VCaP (cell line): ENCODE results near the gene GID4.

ENCODE experiments used
- H3K27ac ChIP-seq: fragments of 450-650 bp; 2 replicates; pipeline ENCODE4 v1.5.1; 2017
- TF ChIP-seq, protein P1 (sequence below): fragments of 450-650 bp; conservative IDR thresholded peaks from 2 replicates; pipeline ENCODE4 v1.5.1; 2017; ENCODE audit warnings: mild to moderate bottlenecking, moderate library complexity

GID4 gene

DNA sequence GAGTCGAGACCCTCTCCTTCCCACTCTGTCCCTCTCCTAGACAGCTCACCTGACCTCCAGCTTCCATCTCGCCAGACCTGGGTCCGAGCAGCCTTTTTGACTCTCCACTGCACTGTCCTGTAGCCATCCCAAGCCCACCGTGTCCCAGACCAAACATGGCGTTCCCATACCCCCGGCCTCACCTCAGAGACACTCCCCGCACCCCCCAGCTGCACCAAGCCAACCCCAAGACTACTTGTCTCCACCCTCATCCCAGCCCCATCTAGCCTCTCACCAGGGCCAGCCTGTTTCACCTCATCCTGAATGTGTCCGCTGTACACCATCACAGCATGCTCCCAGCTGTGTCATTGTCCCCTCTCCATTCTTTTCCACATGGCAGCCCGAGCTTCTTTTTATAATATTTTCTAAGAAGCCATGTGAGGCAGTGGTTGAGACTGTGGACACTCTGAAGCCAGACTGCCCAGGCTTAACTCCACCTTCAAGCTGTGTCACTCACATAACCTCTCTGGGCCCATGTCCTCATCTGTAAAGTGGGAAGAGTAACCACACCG is 70.8 kb downstream of the GID4 start:
- H3K27ac ChIP-seq, result no peak overlapping the region
- TF ChIP-seq, protein P1, sequence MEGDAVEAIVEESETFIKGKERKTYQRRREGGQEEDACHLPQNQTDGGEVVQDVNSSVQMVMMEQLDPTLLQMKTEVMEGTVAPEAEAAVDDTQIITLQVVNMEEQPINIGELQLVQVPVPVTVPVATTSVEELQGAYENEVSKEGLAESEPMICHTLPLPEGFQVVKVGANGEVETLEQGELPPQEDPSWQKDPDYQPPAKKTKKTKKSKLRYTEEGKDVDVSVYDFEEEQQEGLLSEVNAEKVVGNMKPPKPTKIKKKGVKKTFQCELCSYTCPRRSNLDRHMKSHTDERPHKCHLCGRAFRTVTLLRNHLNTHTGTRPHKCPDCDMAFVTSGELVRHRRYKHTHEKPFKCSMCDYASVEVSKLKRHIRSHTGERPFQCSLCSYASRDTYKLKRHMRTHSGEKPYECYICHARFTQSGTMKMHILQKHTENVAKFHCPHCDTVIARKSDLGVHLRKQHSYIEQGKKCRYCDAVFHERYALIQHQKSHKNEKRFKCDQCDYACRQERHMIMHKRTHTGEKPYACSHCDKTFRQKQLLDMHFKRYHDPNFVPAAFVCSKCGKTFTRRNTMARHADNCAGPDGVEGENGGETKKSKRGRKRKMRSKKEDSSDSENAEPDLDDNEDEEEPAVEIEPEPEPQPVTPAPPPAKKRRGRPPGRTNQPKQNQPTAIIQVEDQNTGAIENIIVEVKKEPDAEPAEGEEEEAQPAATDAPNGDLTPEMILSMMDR, result no peak

DNA sequence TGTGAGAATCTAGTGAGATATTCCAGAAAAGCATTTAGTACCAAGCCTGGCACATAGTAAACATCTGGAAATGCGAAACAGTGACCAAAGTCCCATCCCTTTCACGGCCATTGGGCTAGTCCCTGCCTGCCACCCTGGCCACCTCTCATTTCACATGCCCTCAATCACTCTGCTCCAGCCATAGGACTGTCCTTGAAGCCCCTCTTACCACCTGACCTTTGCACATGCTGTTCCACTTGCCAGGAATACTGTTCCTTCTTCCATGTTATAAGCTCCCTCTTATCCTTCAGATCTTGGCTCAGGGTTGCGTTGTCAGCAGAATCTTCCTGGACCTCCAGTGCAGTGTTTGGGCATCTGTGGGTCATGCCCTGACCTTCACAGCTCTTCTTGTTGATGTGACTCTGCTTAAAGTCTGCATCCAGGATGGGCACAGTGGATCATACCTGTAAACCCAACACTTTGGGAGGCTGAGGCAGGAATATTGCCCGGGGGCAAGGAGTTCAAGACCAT is 71.5 kb downstream of the GID4 start:
- no peak overlapping the region for H3K27ac ChIP-seq
- TF ChIP-seq, protein P1, result no peak

DNA sequence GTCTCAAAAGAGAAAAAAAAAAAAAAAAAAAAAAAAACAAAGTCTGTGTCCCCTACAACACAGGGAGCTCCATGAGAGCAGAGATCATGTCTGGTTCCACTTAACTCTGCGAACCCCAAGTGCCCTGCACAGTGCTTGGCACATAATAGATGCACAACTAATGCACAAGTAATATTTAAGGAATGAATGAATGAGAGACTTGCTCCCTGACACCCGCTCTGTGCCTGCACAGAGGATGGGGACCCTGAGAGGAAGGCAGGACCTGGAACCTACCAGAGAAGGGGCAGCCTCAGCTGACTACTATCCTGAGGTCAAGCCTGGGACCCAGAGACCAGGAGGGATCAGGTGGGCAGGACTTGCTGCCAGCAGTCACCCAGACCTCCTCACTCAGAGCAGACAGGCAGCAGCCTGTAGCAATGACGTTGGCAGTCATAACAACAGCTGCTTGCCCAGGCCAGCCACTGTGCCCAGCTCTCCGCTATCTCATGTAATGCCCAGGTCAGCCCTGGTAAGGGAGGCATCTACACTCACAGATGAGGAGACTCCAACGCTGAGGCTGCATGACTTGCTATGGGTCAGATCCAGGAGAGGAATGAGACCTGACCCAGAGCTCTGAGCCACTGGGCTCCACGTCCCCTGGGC is 72.2 kb downstream of the GID4 start:
- no peak overlapping the region for H3K27ac ChIP-seq
- TF ChIP-seq, protein P1, result no peak

DNA sequence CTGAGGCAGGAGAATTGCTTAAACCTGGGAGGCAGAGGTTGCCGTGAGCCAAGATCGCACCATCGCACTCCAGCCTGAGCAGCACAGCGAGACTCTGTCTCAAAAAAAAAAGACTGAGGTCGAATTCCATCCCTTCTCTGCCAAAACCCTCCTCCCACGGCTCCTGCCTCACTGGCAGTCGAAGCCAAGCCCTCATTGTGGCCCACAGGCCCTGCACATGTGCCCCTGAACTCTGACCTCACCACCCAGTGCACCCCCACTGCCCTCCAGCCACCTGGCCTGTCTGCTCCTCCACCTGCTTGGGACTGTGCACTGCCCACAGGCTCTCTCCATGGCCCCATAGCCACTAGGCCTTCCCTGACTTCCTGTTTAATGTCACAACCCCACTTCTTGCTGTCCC is 76.3 kb downstream of the GID4 start:
- TF ChIP-seq, protein P1, result no peak

DNA sequence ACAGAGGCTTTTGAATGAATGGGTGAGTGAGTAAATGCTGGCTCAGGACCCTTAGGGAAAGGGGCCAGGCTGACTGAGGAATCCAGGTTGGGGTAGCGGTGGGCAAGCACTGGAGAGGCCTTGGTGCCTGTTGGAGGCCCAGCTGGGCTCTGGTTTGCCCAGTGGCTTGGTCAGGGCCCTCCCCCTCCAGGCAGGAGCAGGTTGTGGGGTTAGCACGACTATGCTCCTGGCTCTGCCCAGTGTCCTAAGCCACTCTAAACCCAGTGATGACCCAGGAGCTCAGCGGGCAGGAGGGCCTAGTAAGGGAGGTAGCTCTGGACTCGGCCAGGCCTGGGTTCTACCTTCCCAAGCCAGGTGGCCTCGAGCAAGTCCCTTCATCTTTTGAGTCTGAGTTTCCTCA is 76.9 kb downstream of the GID4 start:
- no peak overlapping the region for H3K27ac ChIP-seq
- TF ChIP-seq, protein P1, result no peak

More for the DNA sequence above, 76.3 kb downstream of the GID4 start:
- no peak overlapping the region for H3K27ac ChIP-seq

DNA sequence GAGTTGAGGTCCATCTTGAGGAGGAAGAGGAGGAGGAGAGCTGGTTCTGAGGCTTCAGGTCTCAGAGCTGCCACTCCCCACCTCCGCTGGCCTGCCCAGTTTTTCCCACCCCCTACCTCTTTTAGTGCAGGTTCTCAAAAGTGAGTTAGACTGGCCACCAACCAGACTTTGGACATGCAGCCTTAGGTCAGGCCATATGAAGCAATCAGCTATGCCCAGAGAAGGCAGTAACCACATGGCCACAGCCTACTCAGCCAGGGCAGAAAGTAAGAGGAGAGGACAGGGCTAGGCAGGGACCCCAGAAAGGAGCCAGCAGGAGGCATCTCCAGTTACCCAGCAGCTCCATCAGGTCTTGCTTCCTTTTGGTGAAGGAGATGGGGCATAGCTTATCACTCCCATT is 78.3 kb downstream of the GID4 start:
- TF ChIP-seq, protein P1, result no peak
- no peak overlapping the region for H3K27ac ChIP-seq
